Activated T-cell treated with anti-CD3 and anti-CD28 coated beads for 24 hours (primary cell): ENCODE results near the gene MBNL1.
"Not testable (repeated sequence)": the region's sequence is repeated elsewhere in the genome, so short reads cannot be mapped to it uniquely, and the experiment has no call there.

ENCODE experiments used
- DNase-seq: peaks from one replicate; pipeline ENCODE4 v3.0.0-alpha.2; 2020; ENCODE audit warnings: low read depth

MBNL1 gene

DNA sequence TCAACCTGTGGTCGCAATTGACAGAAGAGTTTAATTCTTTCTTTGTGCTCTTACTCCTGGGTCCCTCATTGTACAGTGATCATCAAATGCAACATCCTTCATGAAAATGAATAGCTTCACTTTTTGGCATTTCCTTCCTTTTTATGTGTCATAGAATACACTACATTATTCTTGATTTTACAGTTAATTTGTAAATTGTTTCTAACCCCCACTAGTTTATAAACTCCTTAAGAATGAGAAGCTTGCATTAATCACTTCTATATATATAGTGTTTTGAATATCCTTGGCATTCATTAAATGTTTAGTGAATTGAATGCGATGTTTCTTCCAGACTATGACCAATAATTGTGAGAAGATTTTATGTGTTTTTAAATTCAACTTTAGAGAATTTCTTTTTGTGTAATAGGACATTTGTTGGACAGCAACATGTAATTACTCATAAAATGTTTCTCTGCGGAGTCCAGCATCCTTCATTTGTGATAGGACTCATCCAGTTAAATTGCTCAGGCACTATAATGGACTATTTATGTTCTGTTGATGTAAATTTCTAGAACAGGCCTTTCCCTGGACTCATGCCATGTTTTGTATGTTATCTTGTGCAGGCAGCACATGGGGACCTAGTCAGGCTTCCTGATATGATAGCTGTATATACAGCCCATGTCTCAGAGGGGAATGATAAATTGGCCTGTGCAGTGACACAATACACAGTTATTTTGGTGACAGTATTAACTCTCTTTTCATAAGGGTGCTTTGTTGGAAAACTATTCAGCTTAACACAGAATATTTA lies 51.3 kb downstream of the MBNL1 start:
- no peak for DNase-seq

DNA sequence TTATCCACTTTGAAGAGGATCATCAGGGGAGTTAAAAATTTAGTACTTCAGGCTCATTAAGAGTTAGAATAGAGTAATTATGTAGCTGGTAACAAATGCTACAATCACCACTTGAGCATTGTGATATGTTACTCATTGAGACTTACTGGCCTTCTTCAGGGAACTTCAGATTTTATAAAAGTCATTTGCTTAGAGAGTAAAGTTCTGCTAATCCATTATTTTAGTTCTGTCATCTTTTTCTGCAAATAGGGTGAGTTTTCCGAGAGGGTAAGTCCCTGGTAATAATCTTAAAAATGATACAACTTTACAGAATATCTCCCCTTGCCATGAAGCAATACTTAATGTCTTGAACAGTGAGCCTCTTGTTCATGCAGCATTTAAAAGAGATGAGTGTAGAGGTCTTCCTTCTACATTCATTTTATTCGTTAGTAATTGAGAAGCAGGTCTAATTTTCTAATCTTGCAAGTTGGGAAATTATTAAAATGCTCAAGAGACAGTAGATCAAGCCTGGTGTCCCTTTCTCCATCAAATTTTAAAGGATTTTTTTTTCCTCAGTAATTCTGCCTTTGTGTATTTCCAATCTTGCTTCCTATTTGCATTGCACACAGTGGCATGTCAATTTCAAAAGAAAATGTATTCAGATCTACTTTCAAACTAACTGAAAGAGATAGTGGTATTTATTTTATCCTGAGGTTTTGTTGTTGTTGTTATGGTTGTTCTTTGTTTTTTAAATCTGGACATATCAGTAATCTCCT lies 52.6 kb downstream of the MBNL1 start:
- DNase-seq: no peak

DNA sequence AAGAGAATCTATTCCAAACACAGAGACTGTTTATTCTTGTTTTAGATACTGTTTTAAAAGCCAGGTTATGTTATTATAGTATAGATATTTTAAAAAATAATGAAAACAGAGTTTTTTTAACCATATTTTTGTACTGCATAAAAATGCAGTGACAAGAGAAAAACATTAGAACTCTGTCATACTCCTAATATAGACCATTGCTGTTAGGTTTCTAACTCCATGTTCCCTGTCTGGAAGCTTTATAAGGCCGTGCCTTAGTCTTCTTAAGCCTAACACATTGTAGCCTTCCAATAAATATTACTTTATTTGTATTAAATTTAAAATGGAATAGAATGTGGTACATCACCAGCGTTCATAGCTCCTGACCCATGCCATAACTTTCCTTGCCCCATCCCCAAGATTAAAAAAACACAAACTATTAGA lies 53.2 kb downstream of the MBNL1 start:
- DNase-seq: no peak

DNA sequence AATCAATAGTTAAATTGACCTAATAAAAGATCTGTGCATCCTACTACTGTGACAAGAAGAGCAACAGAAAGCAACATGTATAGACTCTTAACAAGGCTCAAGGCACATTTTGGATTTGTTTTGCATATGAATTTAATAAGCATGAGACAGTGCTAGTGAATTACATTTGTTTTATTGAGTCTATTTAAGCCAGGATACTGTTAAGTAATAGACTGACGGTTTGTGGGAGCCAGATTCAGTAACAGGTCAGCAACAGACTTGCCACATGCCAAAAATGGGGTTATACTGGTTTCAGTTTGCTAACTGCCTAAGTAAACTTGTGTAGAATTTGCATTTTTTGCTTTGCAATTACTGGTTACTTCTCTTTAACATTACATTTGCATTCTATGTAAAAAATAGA lies 54.0 kb downstream of the MBNL1 start:
- DNase-seq: no peak

DNA sequence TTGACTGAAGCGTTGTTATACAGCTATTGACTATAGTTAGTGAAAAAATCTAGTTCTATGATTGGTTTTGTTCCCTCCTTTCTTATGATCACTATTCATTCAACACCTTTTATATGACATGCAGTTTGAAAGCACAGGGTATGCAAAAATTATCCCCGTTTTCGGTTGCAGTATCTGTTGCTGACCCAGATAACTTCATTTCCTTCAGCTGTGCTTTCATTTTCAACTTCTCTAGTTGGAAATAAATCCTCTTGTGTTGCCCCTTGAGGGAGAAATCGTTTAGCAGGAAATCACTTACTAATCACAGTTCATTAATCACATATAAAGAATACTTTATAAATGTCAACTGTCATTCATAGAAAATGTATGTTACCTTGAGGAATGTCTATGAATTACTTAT lies 55.1 kb downstream of the MBNL1 start:
- no peak for DNase-seq

DNA sequence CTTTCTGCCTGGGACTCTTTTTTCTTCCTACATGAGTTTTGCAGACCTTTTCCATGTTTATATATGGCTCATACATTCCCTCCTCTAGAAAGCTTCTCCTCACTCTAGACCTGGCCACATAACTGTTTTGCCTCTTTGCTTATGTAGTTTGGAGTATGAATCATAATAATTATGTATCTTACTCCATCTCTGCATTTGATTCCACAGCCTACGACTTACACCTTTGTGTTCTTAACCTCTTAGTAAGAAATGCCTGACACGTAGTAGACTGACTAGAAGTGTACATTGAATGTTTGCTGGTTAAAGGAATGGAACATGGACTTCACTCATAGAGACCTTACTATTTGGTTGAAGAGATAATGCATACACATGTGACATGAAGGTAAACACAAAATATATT lies 56.4 kb downstream of the MBNL1 start:
- DNase-seq: no peak

DNA sequence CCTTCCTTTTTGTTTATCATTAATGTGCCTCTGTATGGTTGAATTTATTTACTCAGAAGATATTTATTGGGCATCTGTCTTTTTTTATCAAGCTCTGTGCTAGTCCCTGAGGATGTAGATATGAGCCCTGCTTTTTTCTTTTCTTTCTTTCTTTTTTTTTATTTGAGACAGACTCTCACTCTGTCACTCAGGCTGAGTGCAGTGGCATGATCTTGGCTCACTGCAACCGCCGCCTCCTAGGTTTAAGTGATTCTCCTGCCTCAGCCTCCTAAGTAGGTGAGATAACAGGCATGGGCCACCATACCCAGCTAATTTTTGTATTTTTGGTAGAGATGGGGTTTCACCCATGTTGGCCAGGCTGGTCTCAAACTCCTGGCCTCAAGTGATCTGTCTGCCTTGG lies 58.5 kb downstream of the MBNL1 start:
- DNase-seq: no peak

DNA sequence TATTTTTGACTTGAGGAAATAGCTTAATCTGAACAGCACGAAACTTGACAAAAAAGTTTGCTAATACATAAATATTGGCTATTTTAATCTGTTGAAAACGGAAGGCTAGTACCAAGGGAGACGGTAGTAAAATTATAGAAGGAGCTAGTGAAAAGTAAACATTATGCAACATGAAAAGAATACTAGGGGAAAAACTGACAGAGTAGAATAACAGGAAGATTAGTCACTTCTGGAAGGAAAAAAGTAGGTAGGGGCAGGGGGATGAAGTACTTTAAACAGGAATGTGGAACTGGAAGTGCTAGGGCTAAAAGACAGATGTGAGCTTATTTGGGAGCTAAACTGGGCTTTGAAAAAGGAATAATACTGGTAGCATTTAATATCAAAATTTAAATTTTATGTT lies 60.1 kb downstream of the MBNL1 start:
- no peak for DNase-seq

DNA sequence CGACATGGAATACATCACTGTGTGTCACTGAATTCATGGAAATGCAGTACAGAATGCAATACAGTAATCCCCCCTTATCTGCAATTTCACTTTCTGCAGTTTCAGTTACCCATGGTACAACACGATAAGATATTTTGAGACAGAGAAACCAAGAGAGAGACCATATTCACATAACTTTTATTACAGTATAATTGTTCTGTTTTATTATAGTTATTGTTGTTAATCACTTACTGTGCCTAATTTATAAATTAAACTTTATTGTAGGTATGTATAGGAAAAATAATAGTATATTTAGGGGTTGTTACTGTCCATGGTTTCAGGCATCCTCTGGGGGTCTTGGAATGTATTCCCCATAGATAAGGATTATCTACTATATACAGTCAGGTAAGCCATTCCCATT lies 61.8 kb downstream of the MBNL1 start:
- DNase-seq: no peak

DNA sequence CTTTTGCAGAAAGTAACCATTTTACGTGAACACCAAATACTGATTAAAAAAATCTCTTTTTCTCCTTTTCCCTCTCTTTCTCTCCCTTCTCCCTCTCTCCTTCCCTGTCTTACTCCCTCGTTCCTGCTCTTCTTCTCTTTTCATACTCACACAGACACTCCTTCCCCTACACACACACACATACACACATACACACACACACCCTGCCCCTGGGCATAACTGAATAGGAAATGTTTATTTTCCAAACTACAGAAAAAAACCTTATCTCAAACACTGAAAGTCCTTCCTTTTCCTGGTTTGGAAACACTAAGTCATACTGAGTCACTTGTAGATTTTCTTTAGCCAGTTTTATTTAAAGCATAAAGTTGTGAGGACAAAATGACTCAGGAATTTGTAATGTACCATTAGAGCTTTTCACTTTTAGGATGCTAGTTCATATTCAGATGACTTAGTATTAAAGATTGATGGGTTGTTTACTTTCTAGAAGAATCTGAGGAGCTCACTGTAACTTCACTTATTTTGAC lies 62.4 kb downstream of the MBNL1 start:
- no peak for DNase-seq

DNA sequence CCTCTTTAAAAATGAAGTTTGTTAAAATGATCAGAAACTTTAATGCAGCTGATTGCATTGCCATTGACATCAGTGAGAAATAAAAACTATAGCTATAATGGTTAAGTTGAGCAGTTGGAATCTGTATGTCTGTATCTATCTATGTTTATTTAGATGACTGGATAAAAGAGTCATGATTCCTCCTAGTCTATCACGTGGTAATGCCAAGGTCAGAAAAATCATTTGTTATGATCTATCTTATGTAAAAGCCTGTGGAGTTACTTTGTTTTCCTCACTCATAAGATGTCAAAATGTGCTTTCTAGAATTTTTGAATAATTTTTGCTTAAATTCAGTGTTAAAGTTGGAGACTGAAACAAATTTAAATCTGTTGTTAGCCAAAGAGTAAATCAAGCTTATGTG lies 63.3 kb downstream of the MBNL1 start:
- no peak for DNase-seq

DNA sequence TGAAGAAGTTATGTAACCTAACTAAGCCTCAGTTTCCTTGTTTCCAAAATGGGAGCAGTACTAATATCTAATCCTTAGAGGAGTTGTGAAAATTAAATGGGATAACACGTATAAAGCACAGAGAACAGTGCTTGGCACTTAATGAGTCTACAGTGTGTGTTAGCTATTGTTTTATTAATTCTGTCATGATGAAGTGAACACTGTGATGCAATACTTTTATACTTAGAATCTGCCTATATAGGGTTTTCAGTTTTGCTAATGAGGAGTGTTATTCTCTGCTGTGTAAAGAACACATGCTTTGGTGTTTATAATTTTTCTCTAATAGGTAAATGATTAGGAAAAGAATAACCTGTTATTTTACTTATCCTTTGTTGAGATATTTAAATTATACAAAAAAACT lies 65.2 kb downstream of the MBNL1 start:
- no peak for DNase-seq

DNA sequence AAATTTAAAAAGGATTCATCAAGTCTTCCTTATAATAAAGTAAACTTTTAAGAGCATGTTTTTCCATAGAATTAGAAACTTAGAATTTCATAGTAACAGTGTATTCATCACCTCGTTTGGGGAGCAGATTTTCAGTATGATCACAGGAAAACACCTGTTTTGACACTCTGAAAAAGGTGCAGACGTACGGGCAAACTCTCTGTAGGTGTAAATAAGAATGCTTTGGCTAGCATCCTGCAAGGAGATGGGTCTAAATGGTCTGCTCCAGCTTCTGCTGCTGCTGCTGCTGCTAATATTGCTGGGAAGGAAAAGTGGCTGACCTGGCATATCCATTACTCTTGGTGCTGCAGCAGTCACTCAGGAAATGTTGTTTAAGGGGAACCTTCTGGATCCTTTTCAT lies 66.0 kb downstream of the MBNL1 start:
- no peak for DNase-seq

DNA sequence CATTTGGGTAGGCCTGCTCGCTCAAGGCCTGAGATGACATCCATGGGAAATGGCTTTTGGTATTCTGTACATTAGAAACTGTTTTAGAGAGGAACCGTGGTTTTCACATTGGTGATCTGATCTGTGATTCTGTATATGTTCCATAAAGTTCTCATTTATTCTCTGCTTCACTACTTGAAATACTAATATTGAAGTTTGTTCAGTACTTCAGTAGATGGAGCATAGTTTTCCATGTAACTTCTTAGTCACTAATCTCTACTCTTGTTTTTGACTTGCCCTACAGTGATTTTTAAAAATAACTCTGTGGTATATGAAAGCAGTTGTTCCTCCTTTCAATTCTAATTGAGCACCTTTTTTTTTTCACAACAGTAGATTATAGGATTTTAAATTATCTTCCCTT lies 66.5 kb downstream of the MBNL1 start:
- DNase-seq: no peak

DNA sequence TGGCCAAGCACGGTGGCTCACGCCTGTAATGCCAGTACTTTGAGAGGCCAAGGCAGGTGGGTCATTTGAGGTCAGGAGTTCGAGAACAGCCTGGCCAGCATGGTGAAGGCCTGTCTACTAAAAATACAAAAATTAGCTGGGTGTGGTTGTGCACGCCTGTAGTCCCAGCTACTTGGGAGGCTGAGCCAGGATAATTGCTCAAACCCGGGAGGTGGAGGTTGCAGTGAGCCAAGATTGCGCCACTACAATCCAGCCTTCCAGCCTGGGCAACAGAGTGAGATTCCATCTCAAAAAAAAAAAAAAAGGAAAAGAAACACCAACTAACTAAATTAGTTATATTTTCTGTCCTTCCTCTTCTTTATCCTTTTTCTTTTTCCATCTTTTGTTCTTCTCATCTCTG lies 68.6 kb downstream of the MBNL1 start:
- DNase-seq: not testable (repeated sequence)

DNA sequence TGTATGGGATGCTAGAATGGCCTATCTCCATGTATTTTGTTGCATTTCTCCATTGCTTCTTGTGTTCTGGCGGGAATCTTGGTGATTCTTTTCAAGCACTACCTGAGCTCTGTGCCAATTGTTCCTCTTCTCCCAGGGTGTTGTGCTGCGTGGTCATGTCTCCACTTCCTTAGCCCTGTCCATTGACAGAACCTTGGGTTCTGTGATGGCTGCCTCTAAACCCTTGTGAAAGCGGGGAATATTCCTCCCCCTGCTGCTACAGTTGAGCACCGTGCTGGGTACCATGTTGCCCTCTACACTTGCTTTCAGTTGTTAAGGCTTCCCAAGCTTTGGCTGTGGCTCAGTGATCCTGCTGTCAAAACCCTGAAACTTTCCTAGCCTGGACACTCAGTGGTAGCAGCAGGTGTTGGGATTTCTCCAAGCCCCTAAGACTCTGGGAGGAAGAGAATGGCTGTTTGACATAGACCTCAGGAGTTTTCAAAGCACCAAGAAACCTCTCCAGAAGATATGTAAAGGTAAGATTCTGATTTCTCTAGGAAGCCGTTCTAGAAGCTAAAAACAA lies 69.5 kb downstream of the MBNL1 start:
- no peak for DNase-seq

DNA sequence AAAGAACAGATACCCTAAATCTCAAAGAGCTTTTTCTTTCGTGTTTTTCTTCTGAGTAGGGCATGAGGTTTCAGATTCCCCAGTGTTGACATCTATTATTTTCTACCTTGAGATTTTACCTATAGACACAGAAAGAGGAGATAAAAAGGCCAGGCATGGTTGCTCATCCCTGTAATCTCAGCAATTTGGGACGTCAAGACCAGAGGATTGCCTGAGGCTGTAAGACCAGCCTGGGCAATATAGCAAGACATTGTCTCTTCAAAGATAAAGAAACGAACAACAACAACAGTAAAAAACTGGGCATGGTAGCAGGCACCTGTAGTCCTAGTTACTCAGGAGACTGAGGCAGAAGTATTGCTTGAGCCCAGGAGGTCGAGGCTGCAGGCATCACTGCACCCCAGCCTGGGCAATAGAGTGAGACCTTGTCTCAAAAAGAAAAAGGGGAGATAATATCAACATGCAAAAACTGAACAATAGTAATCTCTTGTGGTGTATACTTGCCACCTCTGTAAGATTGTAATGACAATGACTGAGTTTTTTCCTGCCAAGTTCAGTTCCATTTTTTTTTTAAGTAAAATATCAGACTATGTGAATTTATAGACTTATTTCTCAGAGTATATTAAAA lies 71.3 kb downstream of the MBNL1 start:
- no peak for DNase-seq

DNA sequence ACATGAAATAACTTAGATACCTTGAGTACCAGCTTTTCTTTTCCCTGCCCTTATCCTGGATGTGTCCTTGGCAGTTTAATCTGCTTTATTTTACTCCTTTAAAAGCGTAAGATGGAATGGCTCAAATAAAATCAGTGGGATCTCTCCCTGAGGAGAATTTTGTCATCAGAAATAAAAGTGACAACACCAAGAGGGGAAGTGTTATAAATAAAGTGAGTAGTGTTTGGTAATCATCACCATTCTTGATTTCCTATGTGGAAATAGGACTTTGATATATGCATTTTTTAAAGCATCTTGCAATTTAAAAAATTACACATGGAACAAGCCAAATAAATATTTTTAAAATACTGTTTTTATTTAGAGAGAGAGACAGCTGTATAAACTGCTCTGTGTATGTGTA lies 76.5 kb downstream of the MBNL1 start:
- no peak for DNase-seq

DNA sequence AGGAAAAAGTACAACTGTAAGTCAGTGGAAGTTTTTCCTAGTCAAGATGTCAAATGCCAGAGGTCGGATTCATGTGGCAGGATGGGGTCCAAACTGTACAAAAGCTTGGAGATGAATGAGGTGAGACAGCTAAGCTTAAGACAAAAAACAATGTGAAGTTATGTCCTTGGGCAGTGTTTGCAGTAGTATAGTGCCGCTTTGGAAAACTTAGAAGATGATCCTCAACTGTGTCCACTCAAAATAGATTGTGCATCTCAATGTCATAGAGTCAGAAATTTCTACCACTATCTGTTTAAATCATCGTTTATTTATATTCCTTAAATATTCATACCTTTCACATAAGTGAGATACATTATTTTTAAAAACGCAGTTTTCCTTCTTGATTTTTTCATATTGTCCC lies 77.3 kb downstream of the MBNL1 start:
- no peak for DNase-seq

DNA sequence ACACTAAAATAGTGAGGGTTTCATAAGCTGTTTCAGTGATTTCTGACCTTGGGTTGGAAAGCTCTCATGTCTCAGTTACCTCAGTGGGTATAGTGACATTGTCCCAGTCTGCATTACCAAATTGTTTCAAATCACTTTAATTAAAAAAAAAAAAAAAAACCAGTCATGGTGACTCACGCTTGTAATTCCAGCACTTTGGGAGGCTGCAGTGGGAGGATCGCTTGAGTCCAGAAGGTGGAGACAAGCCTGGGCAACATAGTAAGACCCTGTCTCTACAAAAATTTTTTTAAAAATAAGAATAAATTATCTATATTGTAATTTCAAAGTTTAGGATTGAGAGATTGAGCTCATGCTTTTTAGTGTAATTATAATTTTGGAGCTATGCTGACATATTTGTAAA lies 78.0 kb downstream of the MBNL1 start:
- DNase-seq: no peak

DNA sequence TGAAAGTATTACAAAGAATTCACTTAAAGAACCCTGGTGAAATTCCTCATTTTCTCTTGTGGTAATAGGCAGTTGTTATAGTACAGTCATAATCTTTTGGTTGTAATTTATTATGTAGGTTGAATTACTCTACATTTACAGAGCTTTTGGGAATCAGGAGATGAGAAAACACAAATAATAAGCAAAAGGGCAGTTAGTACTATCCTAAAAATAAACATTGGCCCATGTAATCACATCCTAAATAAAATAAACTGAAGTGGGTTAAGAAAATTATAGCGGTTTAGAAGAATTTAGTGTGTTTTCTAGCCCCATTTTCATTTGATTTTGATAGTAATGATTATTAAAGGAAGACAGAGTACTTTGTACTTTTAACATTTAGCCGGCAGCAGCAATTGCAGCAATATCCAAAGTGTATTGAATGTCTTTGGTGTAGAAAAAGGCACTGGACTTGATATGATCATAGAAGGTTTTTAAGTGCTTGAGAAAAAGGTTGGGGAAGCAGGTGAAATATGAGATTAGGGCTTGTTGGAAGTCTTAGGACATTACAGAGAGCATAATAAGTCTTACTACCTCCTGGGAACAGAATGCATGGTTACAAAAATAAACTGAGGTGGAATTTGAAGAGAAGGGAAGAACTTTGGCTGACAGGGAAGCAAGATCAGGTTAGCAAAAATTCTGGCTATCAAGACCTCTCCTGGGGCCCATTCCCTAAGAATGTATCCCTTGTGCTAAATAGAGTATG lies 79.9 kb downstream of the MBNL1 start:
- DNase-seq: no peak

DNA sequence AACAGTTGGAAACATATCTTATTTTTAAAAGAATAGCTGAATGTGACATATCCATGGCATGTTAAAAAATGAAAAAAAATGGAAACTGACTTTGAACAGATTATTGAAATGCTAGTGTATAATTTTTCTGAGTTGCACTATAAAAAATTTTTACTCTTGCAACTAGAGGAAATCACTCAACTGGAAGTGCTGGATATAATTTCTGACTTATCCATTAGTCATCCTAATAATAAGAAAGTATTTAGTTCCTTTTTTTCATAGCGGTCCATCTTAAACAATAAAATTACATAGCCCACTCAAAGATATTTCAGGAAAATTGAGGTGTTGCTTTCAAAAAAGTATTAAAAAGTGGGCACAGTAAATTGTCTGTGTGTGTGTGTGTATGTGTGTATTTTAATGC lies 80.7 kb downstream of the MBNL1 start:
- no peak for DNase-seq
